DMS79 (cell line): ENCODE data around the gene PLAGL2.

Experiments used
- DNase-seq: peaks from one replicate; lab custom pipeline; 2025; lab: John Stamatoyannopoulos, UW

Gene PLAGL2

DNA sequence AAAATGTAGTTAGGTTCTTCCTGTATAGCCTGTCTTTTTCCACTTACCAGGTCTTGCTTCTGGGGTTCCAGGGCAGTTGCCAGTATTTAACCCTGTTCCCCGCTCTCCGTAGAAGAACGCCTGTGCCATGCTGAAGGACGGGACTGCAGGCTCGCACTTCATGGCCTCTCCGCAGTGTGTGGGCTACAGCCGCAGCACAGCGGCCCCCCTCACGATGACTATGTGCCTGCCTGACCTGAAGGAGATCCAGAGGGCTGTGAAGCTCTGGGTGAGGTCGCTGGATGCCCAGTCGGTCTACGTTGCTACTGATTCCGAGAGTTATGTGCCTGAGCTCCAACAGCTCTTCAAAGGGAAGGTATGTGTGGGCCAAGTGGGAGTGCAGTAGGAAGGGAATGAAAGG is 23.2 kb upstream of the PLAGL2 start:
- DNase-seq = no peak

- DNase-seq = no peak
These were observed 21.8 kb upstream of the PLAGL2 start for GRCh38 chr20:32229251-32229747.

GRCh38 chr20:32227744-32228688 is 20.5 kb upstream of the PLAGL2 start:
- DNase-seq = no peak

DNA sequence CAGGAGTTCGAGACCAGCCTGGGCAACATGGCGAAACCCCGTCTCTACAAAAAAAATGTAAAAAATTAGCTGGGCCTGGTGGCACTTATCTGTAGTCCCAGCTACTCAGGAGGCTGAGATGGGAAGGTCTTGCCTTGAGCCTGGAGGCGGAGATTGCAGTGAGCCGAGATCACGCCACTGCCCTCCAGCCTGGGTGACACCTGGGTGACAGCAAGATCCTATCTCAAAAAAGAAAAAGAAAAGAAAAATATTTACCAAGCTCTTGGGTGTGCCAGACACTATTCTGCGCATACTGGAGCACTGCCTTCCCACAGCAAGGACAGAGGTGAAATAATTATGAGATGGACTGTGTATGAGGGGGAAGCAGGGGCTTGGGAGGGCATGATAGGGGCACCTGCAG is 19.8 kb upstream of the PLAGL2 start:
- no peak for DNase-seq

DNA sequence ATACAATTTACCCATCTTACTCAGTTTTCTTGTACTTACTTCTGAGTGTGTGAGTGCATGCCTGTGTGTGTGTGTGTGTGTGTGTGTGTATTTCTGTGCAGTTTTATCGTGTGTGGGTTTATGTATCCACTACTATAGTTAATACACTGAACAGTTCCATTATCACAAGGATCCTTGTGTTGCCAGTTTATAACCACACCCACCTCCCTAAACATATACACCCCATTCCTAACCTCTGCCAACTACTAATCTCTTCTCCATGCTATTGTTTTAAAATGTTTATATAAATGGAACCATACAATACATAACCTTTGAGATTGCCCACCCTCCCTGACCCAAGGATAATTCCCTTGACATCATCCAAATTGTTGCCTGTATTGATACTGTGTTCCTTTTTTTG is 18.8 kb upstream of the PLAGL2 start:
- no peak for DNase-seq

DNA sequence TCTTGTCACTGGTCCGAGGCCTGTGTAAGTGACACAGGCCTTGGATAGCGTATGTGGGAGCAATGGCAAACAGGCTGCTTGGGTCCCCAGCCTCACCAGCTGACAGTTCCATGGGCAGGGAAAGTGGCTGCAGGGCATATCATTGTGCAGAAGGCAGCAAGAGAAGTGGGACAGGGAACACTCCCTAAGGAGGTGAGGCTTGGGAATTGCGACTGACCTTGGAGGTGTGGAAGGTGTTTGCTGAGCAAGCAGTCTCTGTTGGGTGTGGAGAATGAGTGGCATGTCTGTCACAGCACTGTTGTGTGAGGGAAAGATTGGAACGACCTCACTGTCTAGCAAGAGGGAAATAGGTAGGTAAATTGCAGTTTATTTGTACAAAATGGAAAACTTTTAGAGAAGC is 16.9 kb upstream of the PLAGL2 start:
- no peak for DNase-seq

DNA sequence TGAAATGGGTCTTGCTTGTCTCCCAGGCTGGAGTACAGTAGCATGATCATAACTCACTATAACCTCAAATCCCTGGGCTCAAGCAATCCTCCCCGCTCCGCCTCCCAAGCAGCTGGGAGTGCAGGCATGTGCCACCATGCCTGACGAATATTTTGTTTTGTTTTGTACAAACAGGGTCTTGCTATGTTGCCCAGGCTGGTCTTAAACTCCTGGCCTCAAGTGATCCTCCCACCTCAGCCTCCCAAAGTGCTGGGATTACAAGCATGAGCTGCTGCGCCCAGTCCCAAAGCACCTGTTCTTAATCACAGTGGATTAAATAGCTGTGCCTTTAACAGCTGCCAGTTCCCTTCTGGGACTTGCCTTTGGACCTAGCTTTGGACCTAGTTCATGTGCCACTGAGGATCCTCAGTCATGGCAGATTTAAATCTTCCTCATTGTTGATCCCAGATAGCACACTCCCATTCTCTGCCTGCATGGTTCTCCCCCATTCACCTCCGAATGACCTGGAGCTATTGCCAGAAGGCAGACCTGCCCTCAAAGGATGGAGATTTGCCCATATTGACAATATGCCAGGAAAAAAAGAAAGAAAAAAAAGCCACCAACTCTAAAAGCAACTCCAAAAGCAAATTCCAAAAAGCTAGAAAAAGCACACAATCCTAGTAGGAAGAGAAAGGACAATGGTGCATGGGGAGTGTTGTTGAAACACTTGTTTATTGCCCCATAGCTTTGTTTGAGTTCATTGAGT is 10.8 kb upstream of the PLAGL2 start:
- DNase-seq = no peak

DNA sequence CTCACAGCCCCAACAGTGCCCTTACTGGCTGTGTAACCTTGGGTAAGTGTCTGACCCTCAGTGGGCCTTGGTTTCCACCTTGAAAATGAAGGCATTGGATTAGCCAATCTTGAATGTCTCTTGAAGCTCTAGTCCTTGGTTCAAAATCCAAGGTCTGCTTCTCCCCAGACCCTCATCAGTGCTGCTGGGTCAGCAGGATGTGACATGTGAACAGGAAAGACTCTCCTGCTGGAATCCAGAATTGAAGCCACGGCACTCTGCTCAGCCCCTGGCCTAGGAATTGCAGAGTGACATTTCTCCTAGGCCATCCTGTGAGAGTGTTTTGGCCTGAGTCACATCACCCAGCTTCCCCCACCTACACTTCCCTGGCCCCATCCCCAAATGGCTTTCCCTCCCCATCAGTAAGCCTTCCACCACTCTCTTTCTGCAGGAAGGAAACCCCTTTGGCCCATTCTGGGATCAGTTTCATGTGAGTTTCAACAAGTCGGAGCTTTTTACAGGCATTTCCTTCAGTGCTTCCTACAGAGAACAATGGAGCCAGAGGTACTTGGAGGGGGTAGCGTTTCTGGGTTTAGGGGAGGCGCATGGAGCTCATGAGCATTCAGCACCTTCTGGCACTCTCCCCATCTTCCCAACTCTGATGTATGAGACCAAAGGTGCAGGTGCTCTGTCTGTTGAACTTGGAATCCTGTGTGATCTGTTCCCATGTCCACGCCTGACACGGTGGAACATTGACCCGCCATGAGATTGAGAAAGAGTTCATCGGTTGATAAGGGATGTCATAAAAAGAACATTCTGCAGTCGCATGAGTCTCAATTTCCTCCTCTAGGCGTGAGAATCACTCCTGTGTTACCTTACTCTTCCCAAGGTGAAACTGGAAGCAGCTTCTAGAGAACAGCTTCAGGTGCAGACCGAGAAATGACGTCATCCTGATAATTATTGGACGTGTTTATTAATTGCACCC is 8.9 kb upstream of the PLAGL2 start:
- no peak for DNase-seq

- DNase-seq = no peak
These were observed 8.2 kb upstream of the PLAGL2 start for GRCh38 chr20:32215729-32216128.

- no peak for DNase-seq
These were observed 7.6 kb upstream of the PLAGL2 start for GRCh38 chr20:32215147-32215546.

- DNase-seq = no peak
These were observed 6.3 kb upstream of the PLAGL2 start for GRCh38 chr20:32213870-32214269.

GRCh38 chr20:32209850-32210605 is 2.5 kb upstream of the PLAGL2 start:
- DNase-seq = no peak

- DNase-seq = no peak
These were observed 1.1 kb upstream of the PLAGL2 start for GRCh38 chr20:32208499-32209154.

DNA sequence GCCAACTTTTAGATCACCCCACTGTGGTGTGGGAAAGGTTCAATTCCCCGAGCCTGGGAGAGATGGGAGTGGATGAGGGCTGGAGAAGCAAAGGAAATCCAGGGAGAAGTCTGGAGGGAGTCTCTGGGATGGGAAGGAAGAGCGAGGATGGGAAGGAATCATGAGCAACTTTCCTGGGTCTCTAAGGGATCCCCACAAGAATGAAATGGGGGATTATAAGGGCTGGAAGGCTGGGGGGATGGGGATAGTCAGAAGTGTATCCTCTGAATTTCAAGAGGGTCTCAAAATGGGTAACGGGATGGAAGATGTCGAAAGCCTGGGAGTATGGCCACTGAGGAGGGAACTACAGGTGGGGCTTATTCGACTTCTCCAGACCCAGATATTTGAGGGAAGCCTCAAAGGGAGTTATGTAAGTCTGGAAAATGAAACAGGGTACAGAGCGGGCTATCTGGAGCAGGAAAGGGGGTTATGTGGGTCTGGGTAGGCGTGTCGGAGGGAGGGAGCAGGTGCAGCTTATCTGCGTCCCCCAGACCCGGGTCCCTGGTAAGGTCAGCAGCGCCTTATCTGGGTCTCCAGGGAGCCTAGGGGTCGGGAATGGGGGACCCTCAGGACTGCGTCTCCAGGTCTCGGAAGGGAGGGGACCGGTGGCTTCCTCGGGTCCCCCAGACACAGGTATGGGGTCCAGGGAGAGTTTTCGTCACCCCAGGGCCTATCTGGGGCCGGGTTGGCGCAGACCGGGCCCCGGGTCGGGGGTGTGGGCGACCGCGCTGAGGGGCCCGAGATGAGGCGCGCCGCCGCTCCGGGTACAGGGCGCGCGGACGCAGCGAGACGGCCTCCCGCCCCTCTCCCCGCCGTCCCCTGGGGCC is 550 bp downstream of the PLAGL2 start:
- DNase-seq = no peak

- no peak for DNase-seq
These were observed 1.4 kb downstream of the PLAGL2 start for GRCh38 chr20:32205843-32206759.

GRCh38 chr20:32205110-32205842 is 2.3 kb downstream of the PLAGL2 start:
- DNase-seq = no peak

DNA sequence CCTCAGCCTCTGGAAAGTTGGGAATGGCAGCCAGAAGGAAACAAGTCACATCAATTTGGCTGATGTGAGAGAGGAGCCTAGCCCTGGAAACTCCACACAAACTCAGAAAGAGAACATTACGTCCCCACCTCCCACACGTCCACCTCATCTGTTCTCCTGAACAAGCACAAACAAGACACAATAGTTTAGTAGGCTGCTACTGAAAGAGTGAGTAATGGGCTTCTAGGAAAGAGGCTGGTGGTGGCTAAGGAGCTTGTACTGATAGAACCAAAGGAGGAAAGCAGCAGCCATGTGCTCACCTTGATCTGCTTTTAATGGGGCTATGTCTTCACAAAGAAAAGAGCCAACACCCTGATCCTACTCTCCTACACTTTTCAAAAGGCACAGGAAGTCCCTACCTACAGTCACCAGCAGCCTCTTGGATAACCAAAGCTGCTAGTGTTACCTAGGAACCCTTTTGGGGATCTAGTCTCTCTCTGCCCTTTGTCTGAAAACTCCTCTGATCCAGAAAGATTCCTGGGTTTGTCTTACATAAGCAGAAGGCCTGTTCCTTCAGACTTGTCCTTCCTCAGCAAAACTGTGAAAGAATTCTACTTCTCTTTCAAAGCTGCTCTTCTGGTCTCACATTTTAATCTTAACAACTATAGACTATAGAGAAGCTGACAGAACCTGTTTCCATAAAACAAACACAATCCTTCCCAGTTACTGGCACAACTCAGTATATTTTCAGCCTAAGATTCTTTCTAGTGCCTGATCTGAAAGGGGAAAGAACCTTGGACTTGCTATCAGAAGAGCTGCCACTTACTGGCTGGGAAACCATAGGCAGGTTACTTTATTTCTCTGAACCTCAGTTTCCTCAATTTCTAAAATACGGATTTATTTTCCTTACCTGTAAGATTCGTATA is 3.1 kb downstream of the PLAGL2 start:
- no peak for DNase-seq
